ENCODE data around the gene HSPB6.

HSPB6 gene

GRCh38 chr19:35746087-35746462, 10.8 kb downstream of the HSPB6 start:
- DNase-seq (ENCODE audit: low spot score), result no peak

GRCh38 chr19:35745328-35746086, 11.3 kb downstream of the HSPB6 start, which contains the start of the genes PSENEN and U2AF1L4:
Gene PSENEN (plus strand): TSS chr19:35745651. CDS start chr19:35745931, 280 bp downstream.
Gene U2AF1L4 (minus strand): TSS chr19:35745418. CDS start chr19:35745391, 27 bp downstream.
- DNase-seq (ENCODE audit: low spot score), result peak; percentile 99

GRCh38 chr19:35744430-35745327, 12.2 kb downstream of the HSPB6 start:
- DNase-seq (ENCODE audit: low spot score), result peak; percentile 96

GRCh38 chr19:35743640-35744429, 13.0 kb downstream of the HSPB6 start:
- DNase-seq (ENCODE audit: low spot score), result no peak

GRCh38 chr19:35742121-35742724, 14.6 kb downstream of the HSPB6 start, which contains the start of gene IGFLR1:
Gene IGFLR1 (minus strand): TSS chr19:35742452. CDS start chr19:35741180, 1,272 bp downstream.
- DNase-seq (ENCODE audit: low spot score), result no peak

GRCh38 chr19:35741203-35741515, 15.7 kb downstream of the HSPB6 start:
- DNase-seq (ENCODE audit: low spot score), result no peak

- peak; percentile 95 for DNase-seq (ENCODE audit: low spot score)
These were observed 16.2 kb downstream of the HSPB6 start for GRCh38 chr19:35740423-35741202.

GRCh38 chr19:35740108-35740422, 16.8 kb downstream of the HSPB6 start:
- no peak for DNase-seq (ENCODE audit: low spot score)

- DNase-seq (ENCODE audit: low spot score), result no peak
These were observed 17.3 kb downstream of the HSPB6 start for GRCh38 chr19:35739275-35740107.

- DNase-seq (ENCODE audit: low spot score), result no peak
These were observed 18.0 kb downstream of the HSPB6 start for GRCh38 chr19:35738887-35739229.

- DNase-seq (ENCODE audit: low spot score), result no peak
These were observed 18.6 kb downstream of the HSPB6 start for GRCh38 chr19:35738021-35738886.

GRCh38 chr19:35736913-35737886, 19.6 kb downstream of the HSPB6 start:
- DNase-seq (ENCODE audit: low spot score), result no peak

- DNase-seq (ENCODE audit: low spot score), result no peak
These were observed 21.9 kb downstream of the HSPB6 start for GRCh38 chr19:35734889-35735288.

GRCh38 chr19:35734273-35734672, 22.6 kb downstream of the HSPB6 start:
- no peak for DNase-seq (ENCODE audit: low spot score)

GRCh38 chr19:35733180-35734125, 23.4 kb downstream of the HSPB6 start:
- no peak for DNase-seq (ENCODE audit: low spot score)

GRCh38 chr19:35732540-35733179, 24.2 kb downstream of the HSPB6 start:
- no peak for DNase-seq (ENCODE audit: low spot score)
